B cell (primary cell): ENCODE data around the gene TAGLN3. TPM values are rescaled to one million over a fixed set of nuclear protein-coding genes. Genes with fewer than 3 reads are reported as not detected.

ENCODE experiments used
- ATAC-seq: fragments of 200-7000 bp; cut with Tn5 transposase; one replicate; pipeline ENCODE4 v1.10.0; 2021; ENCODE audit warnings: low read depth, mild to moderate bottlenecking, moderate number of reproducible peaks, moderate library complexity
- CTCF ChIA-PET: fragments of 350-600 bp; sonication (Branson Sonifier 250); formaldehyde crosslinking; loops from one replicate; lab custom pipeline; 2021; ENCODE audit warnings: antibody characterized with exemption, inconsistent platforms; lab: Charles Lee
- POLR2A ChIA-PET: fragments of 350-600 bp; sonication (Branson Sonifier 250); formaldehyde crosslinking; loops from one replicate; lab custom pipeline; 2021; ENCODE audit warnings: antibody characterized with exemption; lab: Charles Lee
- DNase-seq: peaks from one replicate; pipeline ENCODE4 v3.0.0; 2013
- H2AFZ ChIP-seq: 2 replicates; pipeline ENCODE4 v1.6.1; 2012; ENCODE audit warnings: mild to moderate bottlenecking, low read depth, low read length; ENCODE audit not compliant: insufficient read depth, poor library complexity, severe bottlenecking
- H3K27ac ChIP-seq, 2 donors: 1 replicate in 1 of 2; 2 replicates in 1 of 2; pipeline ENCODE4 v1.5.1; 2012 to 2013; ENCODE audit warnings: low read length in 2 of 2, mild to moderate bottlenecking in 2 of 2, moderate library complexity in 1 of 2
- H3K27me3 ChIP-seq, 4 experiments: fragments of 200-600 bp in 1 of 4; sonication (generic) in 1 of 4; replicated peaks in 1 of 4; 1 replicate in 2 of 4; 2 replicates in 2 of 4; pipeline versions ENCODE4 v1.6.1 to v1.7.0; 2013 to 2016; ENCODE audit warnings: low read length in 3 of 4, mild to moderate bottlenecking in 2 of 4, mixed read lengths in 1 of 4, moderate library complexity in 1 of 4; ENCODE audit not compliant: insufficient read depth in 4 of 4, control insufficient read depth in 3 of 4; ENCODE audit errors: control extremely low read depth in 1 of 4
- H3K36me3 ChIP-seq, 2 experiments: replicated peaks in 1 of 2; 1 replicate in 1 of 2; 2 replicates in 1 of 2; pipeline versions ENCODE4 v1.6.1 to v1.7.1; 2013; ENCODE audit warnings: low read length in 1 of 2; ENCODE audit not compliant: insufficient read depth in 2 of 2, control insufficient read depth in 1 of 2; ENCODE audit errors: control extremely low read depth in 1 of 2, extremely low read depth in 1 of 2
- H3K4me1 ChIP-seq, 2 donors: fragments of 200-600 bp in 1 of 2; sonication (generic) in 1 of 2; 1 replicate in 1 of 2; 2 replicates in 1 of 2; pipeline versions ENCODE4 v1.5.1 to v1.6.1; 2013 to 2017; ENCODE audit warnings: low read length in 2 of 2; ENCODE audit not compliant: control insufficient read depth in 2 of 2, insufficient read depth in 2 of 2
- H3K4me2 ChIP-seq: replicated peaks from 2 replicates; pipeline ENCODE3; 2012; ENCODE audit warnings: mild to moderate bottlenecking, low read depth, low read length; ENCODE audit not compliant: poor library complexity, severe bottlenecking
- H3K4me3 ChIP-seq, 5 experiments: fragments of 200-600 bp in 1 of 5; sonication (generic) in 1 of 5; 1 replicate in 3 of 5; 2 replicates in 2 of 5; pipeline versions ENCODE4 v1.5.1 to v1.7.0; 2011 to 2016; ENCODE audit warnings: low read length in 4 of 5, mild to moderate bottlenecking in 4 of 5, low read depth in 2 of 5, control low read depth in 1 of 5, moderate library complexity in 1 of 5; ENCODE audit not compliant: insufficient read depth in 1 of 5; ENCODE audit errors: control extremely low read depth in 1 of 5, extremely low read depth in 1 of 5
- H3K79me2 ChIP-seq: fragments of 200-600 bp; sonication (generic); one replicate; pipeline ENCODE4 v1.6.0; 2016; ENCODE audit warnings: low read length; ENCODE audit not compliant: control insufficient read depth, insufficient read depth
- H3K9ac ChIP-seq: fragments of 200-600 bp; sonication (generic); 2 replicates; pipeline ENCODE4 v1.6.1; 2017; ENCODE audit warnings: mild to moderate bottlenecking, low read length, moderate library complexity
- H3K9me3 ChIP-seq, 3 donors: one replicate each; pipeline versions ENCODE4 v1.6.1 to v1.7.1; 2013; ENCODE audit warnings: low read length in 2 of 3; ENCODE audit not compliant: control insufficient read depth in 2 of 3, insufficient read depth in 1 of 3; ENCODE audit errors: control extremely low read depth in 1 of 3
- H4K20me1 ChIP-seq: 2 replicates; pipeline ENCODE4 v1.6.0; 2012; ENCODE audit warnings: mild to moderate bottlenecking, low read length; ENCODE audit not compliant: insufficient read depth, control insufficient read depth, poor library complexity, severe bottlenecking
- H3K27ac Mint-ChIP-seq: one replicate; pipeline ENCODE4 v1.8.0; 2021; ENCODE audit warnings: mixed read lengths
- H3K27me3 Mint-ChIP-seq: one replicate; pipeline ENCODE4 v1.8.0; 2021; ENCODE audit warnings: mixed read lengths
- H3K4me1 Mint-ChIP-seq: one replicate; pipeline ENCODE4 v1.8.0; 2021; ENCODE audit warnings: mixed read lengths
- H3K4me3 Mint-ChIP-seq: one replicate; pipeline ENCODE4 v1.8.0; 2021; ENCODE audit warnings: mixed read lengths
- H3K9me3 Mint-ChIP-seq: one replicate; pipeline ENCODE4 v1.8.0; 2022; ENCODE audit warnings: mixed read lengths; ENCODE audit not compliant: insufficient read depth
- CTCF ChIP-seq: fragments of 200-600 bp; IDR thresholded peaks from one replicate; pipeline ENCODE4 v1.8.0; 2022; ENCODE audit warnings: antibody characterized with exemption, mild to moderate bottlenecking
- EZH2 ChIP-seq: IDR thresholded peaks from 2 replicates; pipeline ENCODE4 v1.6.1; 2012; ENCODE audit warnings: borderline replicate concordance, low read depth, mild to moderate bottlenecking, moderate library complexity, low read length; ENCODE audit not compliant: insufficient read depth, poor library complexity, severe bottlenecking
- WGBS: methylation state at CpG from one replicate; pipeline ENCODE4 v1.1.5; 2013; ENCODE audit warnings: missing lambda C conversion rate; ENCODE audit not compliant: insufficient coverage; 5-methylcytosine and 5-hydroxymethylcytosine counted together
- intact Hi-C: fragments of 100-400 bp; cut with micrococcal nuclease; formaldehyde crosslinking; loops from one replicate; pipeline ENCODE4 v1.10.0; 2022
- polyA plus RNA-seq: library from polyadenylated mRNA; depleted of rRNA; stranded (reverse); fragments of >200 nt; gene quantifications from 2 replicates; pipeline ENCODE4 v1.2.3, GENCODE V29; 2012
- total RNA-seq, 2 donors: library from RNA; stranded (reverse); fragments of 120-200 nt in 1 of 2; gene quantifications; 1 replicate in 1 of 2; 2 replicates in 1 of 2; pipeline versions ENCODE4 v1.2.3 to v1.2.4, GENCODE V29; 2013 to 2022

TAGLN3 gene
- total and polyA plus RNA-seq, 2 donors (not counting 1 experiment from before 2014, with no cell fraction given), result not detected

GRCh38 chr3:112017091-112017490, 18.4 kb downstream of the TAGLN3 start:
- Histone ChIP-seq H3K9ac (no peak overlapping the region), H3K4me2 (no peak overlapping the region), H3K4me1 (peaks cover 0 to 3% of the 10 kb centered on the region in 2 donors), H3K4me3 (no peak overlapping the region), H2AFZ (no peak overlapping the region), H3K79me2 (no peaks in the 10 kb centered on the region), H4K20me1 (no peaks in the 10 kb centered on the region), H3K27me3 (no peaks in the 10 kb centered on the region), H3K36me3 (no peaks in the 10 kb centered on the region), H3K27ac (no peak overlapping the region), H3K9me3 (no peaks in the 10 kb centered on the region)
- ChIA-PET CTCF (interaction anchor here (0.9 to 6.2 kb wide), 4 partner anchors 18 to 300 kb away, joined by 3 to 117 read pairs (median 4); partner anchors contain the start of gene TAGLN3), POLR2A (no interaction called here)
- no peak for TF ChIP-seq CTCF
- no peak for TF ChIP-seq EZH2
- H3K4me3 Mint-ChIP-seq, result no peak overlapping the region
- no peaks in the 10 kb centered on the region for H3K27me3 Mint-ChIP-seq
- DNase-seq, result no peak
- no peak overlapping the region for H3K27ac Mint-ChIP-seq
- peaks cover 9% of the 10 kb centered on the region for H3K4me1 Mint-ChIP-seq
- no peak for ATAC-seq
- no peaks in the 10 kb centered on the region for H3K9me3 Mint-ChIP-seq
- intact Hi-C loops, result no loop called here

- POLR2A ChIA-PET, result no interaction called here
- TF ChIP-seq CTCF (no peak), EZH2 (no peak)
- Histone ChIP-seq H3K79me2 (no peaks in the 10 kb centered on the region), H3K27ac (no peak overlapping the region), H3K9ac (no peak overlapping the region), H3K4me3 (no peak overlapping the region), H3K4me1 (no peaks in the 10 kb centered on the region), H3K4me2 (no peak overlapping the region), H3K36me3 (no peaks in the 10 kb centered on the region), H4K20me1 (no peaks in the 10 kb centered on the region), H3K27me3 (no peaks in the 10 kb centered on the region), H3K9me3 (no peaks in the 10 kb centered on the region), H2AFZ (no peak overlapping the region)
- ATAC-seq, result no peak
- intact Hi-C loops, result no loop called here
- DNase-seq, result no peak
- Mint-ChIP-seq H3K4me3 (no peak overlapping the region), H3K27ac (no peak overlapping the region), H3K4me1 (peaks cover 3% of the 10 kb centered on the region), H3K27me3 (peaks cover 3% of the 10 kb centered on the region), H3K9me3 (no peaks in the 10 kb centered on the region)
- CTCF ChIA-PET, result no interaction called here
- WGBS, result 100% methylated on average over 2 of the region's 4 CpGs
These were observed 20.0 kb downstream of the TAGLN3 start for GRCh38 chr3:112018712-112019111.
